SU-DHL-6 (cell line): ENCODE measurements around the gene NFATC3.
"Not testable (repeated sequence)": the region's sequence is repeated elsewhere in the genome, so short reads cannot be mapped to it uniquely, and the experiment has no call there.

Experiments used
- H2AFZ ChIP-seq: fragments of 200-600 bp; sonication (generic); 2 replicates; pipeline ENCODE4 v1.6.1; 2014; ENCODE audit warnings: low read depth, mild to moderate bottlenecking, moderate library complexity, mixed read lengths, antibody characterized with exemption, low read length; ENCODE audit not compliant: severe bottlenecking
- H3F3A ChIP-seq: fragments of 200-600 bp; shearing (Covaris generic); 2 replicates; pipeline ENCODE4 v1.6.0; 2016; ENCODE audit warnings: antibody characterized with exemption, mild to moderate bottlenecking; ENCODE audit not compliant: insufficient read depth
- H3K27ac ChIP-seq: fragments of 200-600 bp; sonication (generic); 2 replicates; pipeline ENCODE4 v1.5.1; 2016; ENCODE audit warnings: low read depth, mild to moderate bottlenecking, low read length, moderate library complexity, mixed read lengths
- H3K27me3 ChIP-seq: fragments of 200-600 bp; sonication (generic), shearing (Covaris generic); 2 replicates; pipeline ENCODE4 v1.6.0; 2014; ENCODE audit warnings: mild to moderate bottlenecking, low read length
- H3K36me3 ChIP-seq: fragments of 200-600 bp; sonication (generic); 2 replicates; pipeline ENCODE4 v1.6.1; 2014; ENCODE audit warnings: mild to moderate bottlenecking, low read length, mixed read lengths
- H3K4me2 ChIP-seq: fragments of 300-600, 200-600 bp; shearing (Covaris generic), sonication (generic); 2 replicates; pipeline ENCODE4 v1.6.0; 2014; ENCODE audit warnings: low read length, low read depth, mild to moderate bottlenecking; ENCODE audit not compliant: poor library complexity, severe bottlenecking
- H3K4me3 ChIP-seq: fragments of 200-600 bp; sonication (generic); 2 replicates; pipeline ENCODE4 v1.5.1; 2014; ENCODE audit warnings: antibody characterized with exemption, low read length, mild to moderate bottlenecking, mixed read lengths; ENCODE audit not compliant: insufficient read depth, poor library complexity, severe bottlenecking
- H3K79me2 ChIP-seq: fragments of 200-600 bp; sonication (generic); 2 replicates; pipeline ENCODE4 v1.6.1; 2014; ENCODE audit warnings: mild to moderate bottlenecking, low read length, moderate library complexity; ENCODE audit not compliant: insufficient read depth
- H3K9ac ChIP-seq: fragments of 200-600 bp; sonication (generic); 2 replicates; pipeline ENCODE4 v1.7.0; 2014; ENCODE audit warnings: mild to moderate bottlenecking, low read length
- H3K9me2 ChIP-seq: fragments of 200-600 bp; sonication (generic); replicated peaks from 2 replicates; pipeline ENCODE4 v1.6.1; 2014; ENCODE audit warnings: low read length; ENCODE audit not compliant: insufficient read depth
- H3K9me3 ChIP-seq: fragments of 200-600 bp; sonication (generic); 2 replicates; pipeline ENCODE4 v1.6.1; 2014; ENCODE audit warnings: low read length, mixed read lengths; ENCODE audit not compliant: insufficient read depth
- H4K20me1 ChIP-seq: fragments of 200-600 bp; sonication (generic); 2 replicates; pipeline ENCODE4 v1.6.1; 2014; ENCODE audit warnings: low read depth, mild to moderate bottlenecking, antibody characterized with exemption, low read length, moderate library complexity, mixed read lengths
- CTCF ChIP-seq: fragments of 200-600 bp; sonication (generic); IDR thresholded peaks from one replicate; pipeline ENCODE4 v1.5.1; 2017; ENCODE audit warnings: antibody characterized with exemption, mild to moderate bottlenecking, low read length, moderate library complexity; ENCODE audit not compliant: insufficient read depth, poor library complexity, severe bottlenecking
- EZH2phosphoT487 ChIP-seq: fragments of 200-600 bp; sonication (generic), shearing (Covaris generic); conservative IDR thresholded peaks from 2 replicates; pipeline ENCODE4 v1.6.1; 2018; ENCODE audit warnings: mild to moderate bottlenecking, antibody characterized with exemption, low read length, moderate library complexity, mixed read lengths

Gene NFATC3

DNA sequence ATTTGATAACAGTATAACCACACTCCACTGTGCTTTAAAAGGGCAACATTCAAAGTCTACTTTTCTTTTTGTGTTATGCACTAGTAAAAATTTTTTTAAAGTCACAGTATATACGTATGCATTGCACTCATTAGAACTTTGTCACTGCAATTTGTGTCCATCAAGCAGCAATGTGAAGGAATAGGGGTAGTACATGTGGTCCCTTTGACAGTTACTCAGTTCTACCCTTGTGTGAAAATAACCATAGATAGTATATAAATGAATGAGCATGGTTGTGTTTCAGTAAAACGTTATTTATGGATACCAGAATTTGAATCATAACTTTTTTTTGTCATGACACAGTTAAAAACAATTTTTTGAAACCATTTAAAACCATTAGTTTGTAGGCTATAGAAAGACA lies 30.7 kb downstream of the NFATC3 start:
- TF ChIP-seq EZH2phosphoT487 (no peak), CTCF (no peak)
- Histone ChIP-seq H3K9ac (no peak overlapping the region), H3F3A (no peaks in the 10 kb centered on the region), H3K27ac (no peak overlapping the region), H3K4me2 (no peak overlapping the region), H3K27me3 (no peaks in the 10 kb centered on the region), H2AFZ (no peak overlapping the region), H4K20me1 (peaks cover 7% of the 10 kb centered on the region; the same call in 1 of the 2 replicates), H3K4me3 (no peak overlapping the region), H3K9me3 (no peaks in the 10 kb centered on the region), H3K79me2 (peaks cover 97% of the 10 kb centered on the region), H3K36me3 (no peaks in the 10 kb centered on the region), H3K9me2 (no peaks in the 10 kb centered on the region)

DNA sequence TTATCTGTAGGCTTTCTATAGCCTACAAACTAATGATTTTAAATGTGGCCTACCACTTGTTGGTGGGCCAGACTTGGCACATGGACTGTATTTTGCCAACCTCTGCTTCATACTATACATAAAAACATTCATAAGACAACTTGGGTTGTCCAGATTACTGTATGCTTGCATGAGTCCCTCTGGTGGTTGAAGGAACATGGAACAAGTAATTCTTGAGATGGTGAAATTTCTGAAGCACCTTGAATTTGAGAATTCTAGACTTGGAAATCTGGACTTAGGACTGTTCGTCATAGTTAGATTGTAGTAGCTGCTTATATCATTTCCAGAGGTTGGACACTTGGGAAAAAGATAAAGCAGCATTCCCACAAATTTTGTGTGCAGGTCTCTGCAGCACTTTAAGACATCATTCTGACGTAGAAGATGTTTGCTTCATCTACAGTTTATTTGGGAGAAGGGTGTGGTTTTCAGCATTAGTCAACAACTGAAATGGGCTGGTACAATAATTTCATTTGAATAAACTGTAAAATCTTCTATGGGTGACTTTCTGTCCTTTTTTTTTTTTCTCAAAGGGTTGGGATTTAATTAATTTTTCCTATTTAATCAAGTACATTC lies 31.2 kb downstream of the NFATC3 start:
- Histone ChIP-seq H2AFZ (no peak overlapping the region), H3F3A (no peaks in the 10 kb centered on the region), H3K9me3 (no peaks in the 10 kb centered on the region), H3K4me2 (no peak overlapping the region), H3K36me3 (no peaks in the 10 kb centered on the region), H3K27me3 (no peaks in the 10 kb centered on the region), H3K79me2 (peaks cover 95% of the 10 kb centered on the region), H3K9me2 (no peaks in the 10 kb centered on the region), H4K20me1 (peaks cover 7% of the 10 kb centered on the region; the same call in 1 of the 2 replicates), H3K4me3 (no peak overlapping the region), H3K9ac (no peak overlapping the region), H3K27ac (no peak overlapping the region)
- TF ChIP-seq EZH2phosphoT487, result no peak
- TF ChIP-seq CTCF, result peak; percentile 14

GRCh38 chr16:68117884-68118283 lies 32.7 kb downstream of the NFATC3 start:
- H3K9me2 ChIP-seq, result no peaks in the 10 kb centered on the region
- H3K4me3 ChIP-seq, result no peak overlapping the region
- no peaks in the 10 kb centered on the region for H3K36me3 ChIP-seq
- no peaks in the 10 kb centered on the region for H3K27me3 ChIP-seq
- no peak overlapping the region for H3K9ac ChIP-seq
- TF ChIP-seq CTCF (no peak), EZH2phosphoT487 (no peak)
- no peaks in the 10 kb centered on the region for H3F3A ChIP-seq
- H4K20me1 ChIP-seq, result peaks cover 7% of the 10 kb centered on the region; the same call in 1 of the 2 replicates
- no peak overlapping the region for H2AFZ ChIP-seq
- no peak overlapping the region for H3K4me2 ChIP-seq
- H3K79me2 ChIP-seq, result peaks cover 95% of the 10 kb centered on the region
- H3K27ac ChIP-seq, result no peak overlapping the region
- no peaks in the 10 kb centered on the region for H3K9me3 ChIP-seq

GRCh38 chr16:68118954-68119353 lies 33.8 kb downstream of the NFATC3 start:
- H3K4me2 ChIP-seq, result not testable (repeated sequence)

GRCh38 chr16:68120496-68120895 lies 35.3 kb downstream of the NFATC3 start:
- not testable (repeated sequence) for H3K9me3 ChIP-seq, H3K9ac ChIP-seq, H3K4me2 ChIP-seq, H3K27ac ChIP-seq, H3K9me2 ChIP-seq, H3K36me3 ChIP-seq, H3K4me3 ChIP-seq, H4K20me1 ChIP-seq, H3K27me3 ChIP-seq, H3F3A ChIP-seq, H2AFZ ChIP-seq
- peaks cover 92% of the 10 kb centered on the region for H3K79me2 ChIP-seq

More at GRCh38 chr16:68118954-68119353, 33.8 kb downstream of the NFATC3 start:
- H3F3A ChIP-seq, H3K27ac ChIP-seq, H3K36me3 ChIP-seq, H3K27me3 ChIP-seq, H2AFZ ChIP-seq, H3K4me3 ChIP-seq, H3K9me3 ChIP-seq, H3K9ac ChIP-seq, H3K9me2 ChIP-seq, H4K20me1 ChIP-seq: not testable (repeated sequence)
- peaks cover 93% of the 10 kb centered on the region for H3K79me2 ChIP-seq
